Measurements from ENCODE around the gene ITPRIPL1. TPM values are rescaled to one million over a fixed set of nuclear protein-coding genes. Genes with fewer than 3 reads are reported as not detected.

Gene ITPRIPL1
- total RNA-seq, 2 experiments from 2014 or later: 33.3 to 39.2 TPM

DNA sequence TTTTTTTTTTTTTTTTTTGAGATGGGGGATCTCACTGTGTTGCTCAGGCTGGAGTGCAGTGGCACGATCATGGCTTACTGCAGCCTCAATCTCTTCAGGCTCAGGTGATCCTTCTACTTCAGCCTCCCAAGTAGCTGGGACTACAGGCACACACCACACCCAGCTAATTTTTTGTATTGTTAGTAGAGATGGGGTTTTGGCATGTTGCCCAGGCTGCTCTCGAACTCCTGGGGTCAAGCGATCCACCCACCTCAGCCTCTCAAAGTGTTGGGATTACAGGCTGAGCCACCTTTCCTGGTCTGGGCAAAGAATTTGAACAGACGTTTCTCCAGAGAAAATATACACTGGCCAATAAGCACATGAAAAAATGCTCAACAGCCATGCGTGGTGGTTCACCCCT, 16.9 kb upstream of the ITPRIPL1 start:
- Mint-ChIP-seq H3K4me1 (peaks cover 49% of the 10 kb centered on the region), H3K9me3 (no peaks in the 10 kb centered on the region), H3K36me3 (ENCODE audit: low read depth) (peaks cover 33% of the 10 kb centered on the region), H3K27me3 (no peaks in the 10 kb centered on the region), H3K4me3 (no peak overlapping the region), H3K27ac (no peak overlapping the region)
- DNase-seq: no peak
- ChIA-PET CTCF (interaction anchor here (1.1 to 4.5 kb wide), 3 partner anchors 8 to 15 kb away, joined by 3 to 21 read pairs (median 6); no protein-coding TSS in a partner anchor), POLR2A (no interaction called here)

DNA sequence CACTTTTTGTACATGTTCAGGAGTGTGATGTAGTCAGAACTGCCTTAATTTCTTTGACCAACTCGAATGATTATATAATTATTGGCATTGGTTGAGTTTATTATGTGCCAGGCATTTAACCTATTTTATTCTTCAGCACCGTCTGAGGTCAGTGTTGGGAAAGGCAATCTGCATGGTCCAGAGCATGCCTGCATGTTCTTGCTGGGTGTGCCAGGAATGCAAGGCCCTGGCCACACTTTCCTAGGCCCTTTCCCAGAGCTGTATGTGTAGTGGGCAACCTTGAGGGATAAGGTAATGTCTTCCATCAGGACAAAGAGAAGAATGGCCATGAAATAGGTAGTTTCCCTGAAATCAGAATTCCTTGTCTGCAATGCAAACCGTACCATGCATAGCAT, 10.1 kb upstream of the ITPRIPL1 start:
- peak overlapping the region; percentile 16 for H3K4me3 Mint-ChIP-seq
- POLR2A ChIA-PET: no interaction called here
- CTCF ChIA-PET: interaction anchor here (0.7 to 2.6 kb wide), 5 partner anchors 8 to 444 kb away, joined by 3 to 8 read pairs (median 5); partner anchors contain the start of gene ITPRIPL1
- peaks cover 2% of the 10 kb centered on the region for H3K9me3 Mint-ChIP-seq
- H3K36me3 Mint-ChIP-seq (ENCODE audit: low read depth): peaks cover 28% of the 10 kb centered on the region
- peaks cover 55% of the 10 kb centered on the region for H3K4me1 Mint-ChIP-seq
- peak overlapping the region; percentile 93 for H3K27ac Mint-ChIP-seq
- DNase-seq: no peak
- H3K27me3 Mint-ChIP-seq: no peaks in the 10 kb centered on the region

DNA sequence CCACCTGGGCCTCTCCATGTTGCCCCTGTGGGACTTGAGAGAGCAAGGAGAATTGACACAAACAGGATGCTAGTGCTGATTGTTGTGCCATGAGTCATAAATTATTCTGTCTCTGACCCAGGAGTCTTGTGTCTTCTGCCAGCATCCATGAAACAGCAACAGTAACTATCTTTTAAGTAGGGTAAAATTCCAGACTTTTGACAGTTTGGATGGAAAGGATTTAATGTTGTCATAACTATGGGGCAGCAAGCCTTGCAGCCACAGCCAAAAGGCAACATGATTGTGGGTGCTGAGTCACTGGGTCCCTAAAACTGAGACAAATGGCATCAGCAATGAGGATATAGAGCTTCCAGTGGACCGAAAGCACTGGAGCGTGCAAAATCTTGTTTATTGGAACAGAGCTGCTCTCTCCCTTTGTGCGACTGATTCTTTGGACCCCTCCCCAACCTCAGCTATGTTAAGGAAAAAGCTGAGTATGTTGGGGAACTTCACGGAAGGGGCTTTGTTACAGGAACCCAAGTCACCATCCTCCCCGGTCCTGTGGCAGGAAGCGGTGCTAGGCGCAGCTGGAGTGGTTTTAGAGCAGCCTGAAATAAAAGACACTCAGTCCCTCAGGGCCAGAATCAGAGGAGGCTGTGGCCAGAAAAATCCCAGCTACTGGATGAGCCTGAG, 9.6 kb upstream of the ITPRIPL1 start:
- peak overlapping the region; percentile 48 for H3K4me3 Mint-ChIP-seq
- peak; percentile 47 for DNase-seq
- CTCF ChIA-PET: interaction anchor here (1.2 to 2.6 kb wide), 4 partner anchors 9 to 135 kb away, joined by 3 to 6 read pairs (median 4); partner anchors contain the start of gene ITPRIPL1
- POLR2A ChIA-PET: no interaction called here
- H3K27ac Mint-ChIP-seq: peak overlapping the region; percentile 93
- H3K27me3 Mint-ChIP-seq: no peaks in the 10 kb centered on the region
- H3K36me3 Mint-ChIP-seq (ENCODE audit: low read depth): peaks cover 28% of the 10 kb centered on the region
- peaks cover 57% of the 10 kb centered on the region for H3K4me1 Mint-ChIP-seq
- peaks cover 2% of the 10 kb centered on the region for H3K9me3 Mint-ChIP-seq

DNA sequence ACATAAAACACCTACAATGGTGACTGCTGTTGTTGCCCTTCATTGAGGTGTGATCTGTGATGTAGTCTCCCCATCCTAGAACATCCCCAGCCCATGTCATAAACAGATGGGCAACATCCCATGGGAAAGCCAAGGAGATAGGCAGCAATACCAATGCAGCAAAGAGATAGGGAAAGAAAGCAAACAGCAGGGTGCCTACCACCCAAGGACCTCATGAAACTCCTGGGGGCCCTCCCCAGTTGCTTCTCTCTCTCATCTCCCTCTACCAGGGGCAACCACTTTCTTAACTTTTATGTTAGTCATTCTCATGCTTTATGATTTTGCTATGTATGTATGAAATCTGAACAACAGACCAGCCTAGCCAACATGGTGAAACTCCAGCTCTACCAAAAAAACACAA, 8.1 kb upstream of the ITPRIPL1 start:
- H3K9me3 Mint-ChIP-seq: peaks cover 2% of the 10 kb centered on the region
- no peak for DNase-seq
- H3K27me3 Mint-ChIP-seq: no peaks in the 10 kb centered on the region
- H3K36me3 Mint-ChIP-seq (ENCODE audit: low read depth): peaks cover 27% of the 10 kb centered on the region
- no peak overlapping the region for H3K4me3 Mint-ChIP-seq
- CTCF ChIA-PET: interaction anchor here (1.9 to 2.6 kb wide), 2 partner anchors 8 to 10 kb away, joined by 5 to 6 read pairs; partner anchors contain the start of gene ITPRIPL1
- no peak overlapping the region for H3K27ac Mint-ChIP-seq
- peaks cover 58% of the 10 kb centered on the region for H3K4me1 Mint-ChIP-seq
- POLR2A ChIA-PET: no interaction called here

DNA sequence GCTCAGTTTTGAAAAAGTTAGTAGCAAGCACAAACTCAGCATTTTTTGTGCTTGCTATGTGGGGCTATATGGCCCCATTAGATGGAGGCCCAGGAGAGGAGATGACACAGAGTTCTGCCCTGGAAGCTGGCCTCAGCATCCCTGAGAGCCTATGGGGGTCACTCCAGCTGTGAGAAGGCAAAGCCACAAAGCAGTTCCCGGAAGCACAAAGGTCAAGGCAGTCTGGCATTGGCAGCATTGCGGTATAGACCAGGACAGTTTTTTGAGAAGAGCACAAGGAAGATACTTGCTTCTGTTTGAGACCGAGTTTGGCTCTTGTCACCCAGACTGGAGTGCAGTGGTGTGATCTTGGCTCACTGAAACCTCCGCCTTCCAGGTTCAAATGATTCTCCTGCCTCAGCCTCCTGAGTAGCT, 7.5 kb upstream of the ITPRIPL1 start:
- H3K36me3 Mint-ChIP-seq (ENCODE audit: low read depth): peaks cover 25% of the 10 kb centered on the region
- ChIA-PET CTCF (interaction anchor here (0.7 to 2.6 kb wide), 3 partner anchors 11 to 211 kb away, joined by 3 to 6 read pairs (median 4); no protein-coding TSS in a partner anchor), POLR2A (no interaction called here)
- no peak overlapping the region for H3K4me3 Mint-ChIP-seq
- DNase-seq: no peak
- H3K4me1 Mint-ChIP-seq: peaks cover 58% of the 10 kb centered on the region
- no peaks in the 10 kb centered on the region for H3K27me3 Mint-ChIP-seq
- H3K9me3 Mint-ChIP-seq: peaks cover 2% of the 10 kb centered on the region
- no peak overlapping the region for H3K27ac Mint-ChIP-seq

DNA sequence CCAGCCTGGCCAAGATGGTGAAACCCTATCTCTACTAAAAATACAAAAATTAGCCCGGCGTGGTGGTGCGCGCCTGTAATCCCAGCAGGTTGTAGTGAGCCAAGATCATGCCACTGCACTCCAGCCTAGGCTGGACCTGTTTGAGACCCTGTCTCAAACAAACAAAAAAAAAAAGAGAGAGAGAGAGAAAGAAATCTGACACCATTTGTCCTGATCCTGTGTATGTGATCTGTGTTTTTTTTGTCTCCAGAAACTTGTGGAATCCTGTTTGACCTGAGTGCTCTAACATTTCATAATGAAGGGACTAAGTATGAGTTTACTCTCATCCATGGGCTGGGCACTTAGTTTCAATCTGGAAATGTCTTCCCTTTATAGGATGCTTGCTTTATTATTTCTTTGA, 6.4 kb upstream of the ITPRIPL1 start:
- ChIA-PET CTCF (interaction anchor here (1.1 to 5.3 kb wide), 4 partner anchors 7 to 15 kb away, joined by 3 to 47 read pairs (median 14); partner anchors contain the start of genes NCAPH and SNRNP200), POLR2A (no interaction called here)
- Mint-ChIP-seq H3K27ac (peak overlapping the region; percentile 73), H3K27me3 (no peaks in the 10 kb centered on the region), H3K4me3 (peak overlapping the region; percentile 41), H3K4me1 (peaks cover 65% of the 10 kb centered on the region), H3K9me3 (peaks cover 2% of the 10 kb centered on the region), H3K36me3 (ENCODE audit: low read depth) (peaks cover 25% of the 10 kb centered on the region)
- DNase-seq: no peak

DNA sequence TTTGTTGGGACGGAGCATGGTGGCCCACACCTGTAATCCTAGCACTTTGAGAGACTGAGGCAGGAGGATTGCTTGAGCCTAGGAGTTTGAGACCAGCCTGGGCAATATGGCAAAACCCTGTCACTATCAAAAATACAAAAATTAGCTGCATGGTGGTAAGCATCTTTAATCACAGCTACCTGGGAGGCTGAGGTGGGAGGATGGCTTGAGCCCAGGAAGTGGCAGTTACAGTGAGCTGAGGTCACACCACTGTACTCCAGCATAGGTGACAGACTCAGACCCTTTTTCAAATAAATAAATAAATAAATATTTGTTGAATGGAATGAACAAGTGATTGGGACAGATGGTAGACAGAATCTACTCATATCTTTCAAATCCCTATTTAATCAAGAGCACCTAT, 5.7 kb upstream of the ITPRIPL1 start:
- H3K36me3 Mint-ChIP-seq (ENCODE audit: low read depth): peaks cover 25% of the 10 kb centered on the region
- POLR2A ChIA-PET: no interaction called here
- H3K4me3 Mint-ChIP-seq: peak overlapping the region; percentile 41
- CTCF ChIA-PET: interaction anchor here (0.9 to 5.3 kb wide), 4 partner anchors 8 to 15 kb away, joined by 3 to 47 read pairs (median 14); partner anchors contain the start of genes NCAPH and SNRNP200
- H3K4me1 Mint-ChIP-seq: peaks cover 68% of the 10 kb centered on the region
- peak overlapping the region; percentile 73 for H3K27ac Mint-ChIP-seq
- no peak for DNase-seq
- H3K27me3 Mint-ChIP-seq: no peaks in the 10 kb centered on the region
- peaks cover 2% of the 10 kb centered on the region for H3K9me3 Mint-ChIP-seq

DNA sequence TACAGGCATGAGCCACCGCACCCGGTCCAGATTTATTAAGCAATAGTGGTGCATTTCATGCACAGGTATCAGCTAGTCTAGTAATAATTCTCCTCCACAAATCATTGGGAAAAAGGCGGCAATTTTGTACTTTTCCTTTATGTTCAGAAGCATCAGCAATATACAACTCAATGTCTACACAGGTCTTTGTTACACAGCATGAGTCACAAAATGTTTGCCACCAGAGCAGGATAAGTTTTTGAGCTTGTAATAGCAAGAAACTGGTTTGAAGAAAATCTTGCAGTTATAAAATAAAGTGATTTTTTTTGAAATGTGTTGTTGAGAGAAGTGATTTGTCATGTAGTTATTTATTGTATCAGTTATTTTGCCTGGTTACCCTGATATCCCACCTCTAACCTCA, 4.8 kb upstream of the ITPRIPL1 start:
- Mint-ChIP-seq H3K27ac (peak overlapping the region; percentile 83), H3K4me3 (peak overlapping the region; percentile 79), H3K36me3 (ENCODE audit: low read depth) (peaks cover 20% of the 10 kb centered on the region), H3K4me1 (peaks cover 69% of the 10 kb centered on the region), H3K9me3 (peaks cover 2% of the 10 kb centered on the region), H3K27me3 (no peaks in the 10 kb centered on the region)
- no peak for DNase-seq
- ChIA-PET CTCF (interaction anchor here (0.6 to 5.3 kb wide), 12 partner anchors 9 to 315 kb away, joined by 3 to 47 read pairs (median 6); partner anchors contain the start of genes CIAO1, NCAPH, SNRNP200 and TMEM127), POLR2A (interaction anchor here (0.6 to 0.7 kb wide), 4 partner anchors 14 to 273 kb away, joined by 3 to 4 read pairs (median 3); no protein-coding TSS in a partner anchor)

DNA sequence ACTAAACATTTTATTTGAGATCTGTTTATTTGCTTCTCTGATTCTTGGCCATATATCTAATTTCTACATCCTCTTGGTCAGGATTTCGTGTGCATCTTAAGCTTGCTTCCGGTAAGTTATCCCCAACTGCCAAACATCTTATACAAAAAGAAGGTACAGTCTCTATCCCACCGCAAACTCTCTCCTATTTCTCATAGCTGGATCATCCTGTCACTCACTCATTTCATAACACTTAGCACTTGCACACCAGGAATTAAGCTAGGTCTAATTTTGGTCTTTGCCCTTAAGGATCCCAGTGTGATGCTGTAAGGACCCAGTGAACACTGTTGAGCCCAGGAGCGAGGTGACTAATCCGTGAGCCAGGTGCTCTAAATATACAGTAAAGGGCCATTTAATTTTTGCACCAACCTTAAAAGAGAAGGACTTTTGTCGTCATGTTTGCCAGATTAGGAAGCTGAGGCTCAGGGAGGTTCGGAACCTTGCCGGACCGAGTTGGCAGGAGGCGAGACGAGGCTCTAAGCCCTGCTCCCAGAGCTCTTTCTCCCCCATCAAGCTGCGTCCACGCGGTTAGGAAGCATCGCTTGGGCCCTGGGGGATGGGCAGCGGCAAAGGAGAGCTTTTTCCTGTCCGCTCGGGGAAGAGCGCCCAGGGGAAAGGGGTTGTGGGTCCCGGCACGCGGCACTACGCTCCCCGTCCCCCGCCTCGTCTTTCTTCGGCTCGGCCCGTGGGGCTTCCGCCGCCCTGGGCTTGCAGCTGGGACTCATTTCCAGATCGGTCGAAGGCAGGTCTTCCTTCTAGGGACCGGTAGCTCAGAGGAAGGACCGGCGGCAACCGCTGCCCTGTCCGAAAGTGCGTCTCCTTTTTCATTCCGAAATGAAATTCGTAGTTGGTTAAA, 4.1 kb upstream of the ITPRIPL1 start:
- Mint-ChIP-seq H3K4me3 (peak overlapping the region; percentile 79), H3K27me3 (no peaks in the 10 kb centered on the region), H3K36me3 (ENCODE audit: low read depth) (peaks cover 23% of the 10 kb centered on the region), H3K27ac (peak overlapping the region; percentile 83), H3K4me1 (peaks cover 69% of the 10 kb centered on the region), H3K9me3 (peaks cover 2% of the 10 kb centered on the region)
- ChIA-PET CTCF (interaction anchor here (0.6 to 5.3 kb wide), 10 partner anchors 9 to 188 kb away, joined by 3 to 47 read pairs (median 7); partner anchors contain the start of genes CIAO1, NCAPH, SNRNP200 and TMEM127), POLR2A (interaction anchor here (0.6 to 1.6 kb wide), 3 partner anchors 15 to 272 kb away, joined by 3 to 5 read pairs (median 5); partner anchors contain the start of genes NCAPH and SNRNP200)
- peak; percentile 42 for DNase-seq

DNA sequence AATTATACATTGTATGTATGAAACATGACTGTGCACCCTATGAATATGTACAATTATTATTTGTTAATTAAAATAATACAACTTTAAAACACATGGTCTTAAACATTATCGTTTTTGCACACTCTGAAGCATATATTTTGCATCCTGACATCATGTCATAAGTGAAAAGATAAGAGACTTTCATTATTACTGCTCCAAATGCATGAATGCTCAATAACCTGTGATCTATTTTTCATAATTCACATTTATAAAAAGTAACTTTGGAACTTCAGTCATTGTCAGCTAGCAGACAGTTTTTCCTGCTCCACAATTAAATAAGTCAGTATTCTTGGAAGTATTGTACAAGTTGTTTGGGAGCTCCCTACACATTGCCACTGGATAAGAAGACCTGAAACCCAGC, 1.3 kb upstream of the ITPRIPL1 start:
- Mint-ChIP-seq H3K4me3 (peak overlapping the region; percentile 95), H3K36me3 (ENCODE audit: low read depth) (peaks cover 36% of the 10 kb centered on the region), H3K9me3 (peaks cover under 1% of the 10 kb centered on the region), H3K4me1 (peaks cover 75% of the 10 kb centered on the region), H3K27me3 (no peaks in the 10 kb centered on the region), H3K27ac (peak overlapping the region; percentile 88)
- no peak for DNase-seq
- POLR2A ChIA-PET: no interaction called here
- CTCF ChIA-PET: interaction anchor here (0.6 to 1.1 kb wide), 5 partner anchors 10 to 510 kb away, joined by 3 to 4 read pairs (median 3); partner anchors contain the start of gene NCAPH

DNA sequence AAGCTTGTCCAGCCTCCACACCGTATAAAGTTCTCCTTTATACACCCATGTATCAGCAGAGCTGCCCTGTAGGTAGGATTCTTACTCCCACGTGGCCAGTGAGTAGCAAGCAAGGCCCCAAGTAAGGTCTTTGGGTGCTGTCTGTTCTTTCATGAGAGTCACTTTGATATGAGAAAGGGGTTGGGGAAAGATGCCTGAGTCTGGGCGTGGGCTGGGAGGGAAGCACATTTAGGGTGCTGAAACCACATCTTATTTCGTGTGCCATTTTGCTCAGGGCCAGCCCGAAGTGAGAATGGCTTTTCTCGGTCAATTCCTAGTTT, 436 bp upstream of the ITPRIPL1 start:
- Mint-ChIP-seq H3K4me1 (peaks cover 73% of the 10 kb centered on the region), H3K36me3 (ENCODE audit: low read depth) (peaks cover 40% of the 10 kb centered on the region), H3K27ac (peak overlapping the region; percentile 88), H3K4me3 (peak overlapping the region; percentile 95), H3K9me3 (no peaks in the 10 kb centered on the region), H3K27me3 (no peaks in the 10 kb centered on the region)
- ChIA-PET CTCF (interaction anchor here (0.9 to 3.5 kb wide), 7 partner anchors 9 to 208 kb away, joined by 3 to 10 read pairs (median 5); partner anchors contain the start of gene NCAPH), POLR2A (interaction anchor here (0.6 kb wide), 1 partner anchor 198 kb away, joined by 3 read pairs; no protein-coding TSS in a partner anchor)
- DNase-seq: peak; percentile 25

DNA sequence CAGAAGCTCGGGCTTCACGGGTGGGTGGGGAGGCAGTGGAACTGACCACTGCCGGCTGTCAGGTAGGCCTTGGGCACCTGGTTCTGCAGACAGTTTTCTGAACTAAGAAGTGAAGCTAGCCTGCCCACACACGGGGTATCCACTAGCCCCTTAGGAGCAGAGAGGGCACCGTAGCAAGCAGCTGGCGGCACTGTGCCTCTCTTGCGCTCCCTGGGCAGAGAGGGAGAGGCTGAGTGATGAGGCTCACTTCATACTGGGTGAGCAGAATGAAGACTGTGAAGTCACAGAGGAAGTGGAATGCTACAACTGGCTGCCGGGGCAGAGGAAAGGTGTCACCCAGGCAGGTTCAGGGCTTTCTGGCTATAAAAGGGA, 753 bp downstream of the ITPRIPL1 start:
- Mint-ChIP-seq H3K27ac (peak overlapping the region; percentile 95), H3K4me1 (peaks cover 69% of the 10 kb centered on the region), H3K36me3 (ENCODE audit: low read depth) (peaks cover 48% of the 10 kb centered on the region), H3K4me3 (peak overlapping the region; percentile 95), H3K27me3 (no peaks in the 10 kb centered on the region), H3K9me3 (no peaks in the 10 kb centered on the region)
- peak; percentile 69 for DNase-seq
- ChIA-PET POLR2A (interaction anchor here (1.2 kb wide), 1 partner anchor 9 kb away, joined by 4 read pairs; the partner anchor contains the start of gene NCAPH), CTCF (interaction anchor here (0.8 to 3.5 kb wide), 6 partner anchors 9 to 209 kb away, joined by 3 to 10 read pairs (median 4); partner anchors contain the start of gene NCAPH)
